ACC112 (cell line): ENCODE measurements around the gene ATP9A.

Source experiments
- H2AFZ ChIP-seq: fragments of 200-600 bp; sonication (generic); one replicate; pipeline ENCODE4 v1.6.0; 2017; ENCODE audit warnings: antibody characterized with exemption, low read length; ENCODE audit not compliant: unreplicated experiment
- H3K27ac ChIP-seq: fragments of 200-600 bp; sonication (generic); 2 replicates; pipeline ENCODE4 v1.5.1; 2014; ENCODE audit warnings: low read depth, mild to moderate bottlenecking, antibody characterized with exemption, low read length, moderate library complexity
- H3K27me3 ChIP-seq: fragments of 200-600 bp; sonication (generic); 2 replicates; pipeline ENCODE4 v1.6.1; 2014; ENCODE audit warnings: mild to moderate bottlenecking, antibody characterized with exemption, low read length, moderate library complexity, mixed read lengths; ENCODE audit not compliant: insufficient read depth
- H3K36me3 ChIP-seq: fragments of 200-600 bp; sonication (generic); 2 replicates; pipeline ENCODE4 v1.6.1; 2016; ENCODE audit warnings: mild to moderate bottlenecking, antibody characterized with exemption, low read length, moderate library complexity, mixed read lengths; ENCODE audit not compliant: insufficient read depth
- H3K4me1 ChIP-seq: fragments of 200-600 bp; sonication (generic); one replicate; pipeline ENCODE4 v1.6.1; 2016; ENCODE audit warnings: low read length, mixed read lengths; ENCODE audit not compliant: insufficient read depth, unreplicated experiment, control insufficient read depth
- H3K4me3 ChIP-seq: fragments of 200-600 bp; sonication (generic); 2 replicates; pipeline ENCODE4 v1.5.1; 2014; ENCODE audit warnings: mild to moderate bottlenecking, low read depth, low read length
- H3K79me2 ChIP-seq: fragments of 200-600 bp; sonication (generic); one replicate; pipeline ENCODE4 v1.6.0; 2016; ENCODE audit warnings: low read length; ENCODE audit not compliant: control insufficient read depth, unreplicated experiment, insufficient read depth

Gene ATP9A

GRCh38 chr20:51586005-51586440, 182.2 kb downstream of the ATP9A start:
- H3K79me2 ChIP-seq, result no peaks in the 10 kb centered on the region
- H3K27me3 ChIP-seq, result no peaks in the 10 kb centered on the region
- peak overlapping the region; percentile 17; the same call in 1 of the 2 replicates for H3K27ac ChIP-seq
- H3K4me3 ChIP-seq, result no peak overlapping the region
- no peaks in the 10 kb centered on the region for H3K36me3 ChIP-seq
- no peak overlapping the region for H2AFZ ChIP-seq
- H3K4me1 ChIP-seq, result peaks cover 10% of the 10 kb centered on the region

DNA sequence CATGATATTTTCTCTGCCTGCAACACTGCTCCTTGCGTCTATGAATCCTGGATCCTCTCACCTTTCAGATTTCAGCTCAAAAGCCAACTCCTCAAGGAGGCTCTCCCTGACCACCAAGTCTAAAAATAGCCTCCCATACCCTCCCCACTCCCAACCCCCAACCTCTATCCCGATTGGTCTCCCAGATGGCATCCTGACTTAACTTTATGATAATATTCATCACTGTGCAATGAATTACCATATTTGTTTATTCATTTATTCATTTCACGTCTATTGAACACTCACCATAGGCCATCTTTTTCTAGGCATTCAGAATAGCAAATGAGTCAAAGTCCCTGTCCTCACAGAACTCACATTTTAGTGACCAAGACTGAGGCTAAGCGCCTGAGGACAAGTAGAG, 183.0 kb downstream of the ATP9A start:
- H3K4me1 ChIP-seq, result peaks cover 10% of the 10 kb centered on the region
- H3K27ac ChIP-seq, result no peak overlapping the region
- H3K27me3 ChIP-seq, result no peaks in the 10 kb centered on the region
- no peak overlapping the region for H2AFZ ChIP-seq
- H3K4me3 ChIP-seq, result no peak overlapping the region
- H3K79me2 ChIP-seq, result no peaks in the 10 kb centered on the region
- no peaks in the 10 kb centered on the region for H3K36me3 ChIP-seq

DNA sequence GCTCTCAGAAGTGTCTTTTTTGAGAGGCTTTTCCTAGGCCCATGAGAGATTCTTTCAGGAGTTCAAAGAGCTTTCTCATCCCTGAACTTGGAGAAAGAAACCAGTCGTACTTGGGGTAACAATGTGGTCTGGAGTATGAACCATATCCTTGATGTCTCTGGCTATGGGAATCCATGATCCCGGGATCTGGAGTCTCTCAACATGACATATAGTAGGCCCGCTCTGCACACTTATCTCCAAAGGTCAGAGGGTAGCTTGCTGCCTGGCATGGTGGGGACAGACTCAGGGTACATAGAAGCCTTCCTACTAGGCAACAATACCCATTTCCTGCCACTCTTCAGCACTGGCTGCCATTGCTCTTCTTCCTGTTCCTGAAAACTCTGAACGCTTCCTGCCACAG, 183.5 kb downstream of the ATP9A start:
- no peak overlapping the region for H3K27ac ChIP-seq
- no peak overlapping the region for H3K4me3 ChIP-seq
- peaks cover 10% of the 10 kb centered on the region for H3K4me1 ChIP-seq
- no peak overlapping the region for H2AFZ ChIP-seq
- no peaks in the 10 kb centered on the region for H3K79me2 ChIP-seq
- no peaks in the 10 kb centered on the region for H3K27me3 ChIP-seq
- H3K36me3 ChIP-seq, result no peaks in the 10 kb centered on the region

- Histone ChIP-seq H3K79me2 (no peaks in the 10 kb centered on the region), H3K36me3 (no peaks in the 10 kb centered on the region), H3K27ac (no peak overlapping the region), H3K27me3 (no peaks in the 10 kb centered on the region), H2AFZ (no peak overlapping the region), H3K4me3 (no peak overlapping the region), H3K4me1 (peaks cover 10% of the 10 kb centered on the region)
These were observed 184.1 kb downstream of the ATP9A start for GRCh38 chr20:51584116-51584515.

GRCh38 chr20:51583499-51583898, 184.7 kb downstream of the ATP9A start:
- Histone ChIP-seq H3K4me3 (no peak overlapping the region), H3K36me3 (no peaks in the 10 kb centered on the region), H3K79me2 (no peaks in the 10 kb centered on the region), H2AFZ (no peak overlapping the region), H3K27ac (no peak overlapping the region), H3K27me3 (no peaks in the 10 kb centered on the region), H3K4me1 (peaks cover 10% of the 10 kb centered on the region)

- H3K27ac ChIP-seq, result no peak overlapping the region
- H3K79me2 ChIP-seq, result no peaks in the 10 kb centered on the region
- peaks cover 10% of the 10 kb centered on the region for H3K4me1 ChIP-seq
- no peaks in the 10 kb centered on the region for H3K27me3 ChIP-seq
- H2AFZ ChIP-seq, result no peak overlapping the region
- no peaks in the 10 kb centered on the region for H3K36me3 ChIP-seq
- no peak overlapping the region for H3K4me3 ChIP-seq
These were observed 185.1 kb downstream of the ATP9A start for GRCh38 chr20:51583073-51583472.

- no peaks in the 10 kb centered on the region for H3K36me3 ChIP-seq
- H3K27me3 ChIP-seq, result no peaks in the 10 kb centered on the region
- H2AFZ ChIP-seq, result no peak overlapping the region
- H3K4me1 ChIP-seq, result peaks cover 10% of the 10 kb centered on the region
- H3K4me3 ChIP-seq, result no peak overlapping the region
- no peaks in the 10 kb centered on the region for H3K79me2 ChIP-seq
- no peak overlapping the region for H3K27ac ChIP-seq
These were observed 186.6 kb downstream of the ATP9A start for GRCh38 chr20:51581571-51581970.

- Histone ChIP-seq H3K79me2 (no peaks in the 10 kb centered on the region), H3K36me3 (no peaks in the 10 kb centered on the region), H3K27ac (no peak overlapping the region), H3K4me3 (no peak overlapping the region), H2AFZ (no peak overlapping the region), H3K27me3 (no peaks in the 10 kb centered on the region), H3K4me1 (peaks cover 2% of the 10 kb centered on the region)
These were observed 189.1 kb downstream of the ATP9A start for GRCh38 chr20:51579137-51579536.

DNA sequence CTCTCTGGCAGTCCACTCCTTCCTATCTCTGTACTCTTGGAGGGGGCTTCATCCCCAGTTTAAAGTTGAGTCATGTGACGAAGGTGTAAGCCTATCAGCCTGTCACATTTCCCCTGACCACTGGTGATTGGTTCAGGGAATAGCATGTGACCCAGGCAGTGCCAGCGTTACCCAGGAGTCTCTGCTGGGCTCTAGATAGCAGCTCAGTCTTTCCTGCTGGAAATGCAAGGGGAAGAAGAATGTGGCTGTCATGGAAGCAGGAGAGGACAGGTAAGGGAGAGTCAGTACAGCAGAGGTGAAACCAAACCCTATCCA, 190.1 kb downstream of the ATP9A start:
- Histone ChIP-seq H3K79me2 (no peaks in the 10 kb centered on the region), H3K4me3 (no peak overlapping the region), H3K27ac (no peak overlapping the region), H3K36me3 (no peaks in the 10 kb centered on the region), H3K27me3 (no peaks in the 10 kb centered on the region), H3K4me1 (peaks cover 11% of the 10 kb centered on the region), H2AFZ (no peak overlapping the region)

GRCh38 chr20:51577432-51578144, 190.6 kb downstream of the ATP9A start:
- no peak overlapping the region for H2AFZ ChIP-seq
- H3K27me3 ChIP-seq, result no peaks in the 10 kb centered on the region
- H3K4me1 ChIP-seq, result peaks cover 11% of the 10 kb centered on the region
- no peak overlapping the region for H3K4me3 ChIP-seq
- no peak overlapping the region for H3K27ac ChIP-seq
- no peaks in the 10 kb centered on the region for H3K79me2 ChIP-seq
- no peaks in the 10 kb centered on the region for H3K36me3 ChIP-seq

DNA sequence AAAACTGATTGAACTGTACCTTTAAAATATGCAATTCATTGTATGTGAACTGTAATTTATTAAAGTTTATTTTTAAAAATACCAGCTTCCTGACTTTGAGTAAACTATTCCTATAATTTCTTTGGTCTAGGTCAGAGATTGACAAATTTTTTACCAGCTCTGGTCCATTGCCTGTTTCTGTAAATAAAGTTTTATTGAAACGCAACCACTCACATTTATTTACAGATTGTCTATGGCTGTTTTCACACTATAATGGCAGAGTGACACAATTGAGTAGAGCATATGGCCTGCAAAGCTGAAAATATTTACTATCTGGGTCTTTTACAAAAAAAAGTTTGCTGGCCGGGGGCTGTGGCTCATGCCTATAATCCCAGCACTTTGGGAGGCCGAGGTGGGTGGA, 192.7 kb downstream of the ATP9A start:
- peaks cover 11% of the 10 kb centered on the region for H3K4me1 ChIP-seq
- H3K27me3 ChIP-seq, result no peaks in the 10 kb centered on the region
- H3K27ac ChIP-seq, result no peak overlapping the region
- no peaks in the 10 kb centered on the region for H3K79me2 ChIP-seq
- H3K36me3 ChIP-seq, result no peaks in the 10 kb centered on the region
- no peak overlapping the region for H2AFZ ChIP-seq
- H3K4me3 ChIP-seq, result no peak overlapping the region
